Measurements from ENCODE around the gene ENG.

- no peak for TF ChIP-seq GATA3 (IDR thresholded peaks at IDR 0.05; ENCODE audit: low read depth, low read length)
- no peak for TF ChIP-seq GATA2 (IDR thresholded peaks at IDR 0.05; ENCODE audit: low read depth, low read length)
Observed at GRCh38 chr9:127771570-127772189, 82.8 kb downstream of the ENG start.
